GM20000 (cell line): ENCODE results near the gene ORC3.
"Not testable (repeated sequence)": the region's sequence is repeated elsewhere in the genome, so short reads cannot be mapped to it uniquely, and the experiment has no call there.

ENCODE experiments used
- DNase-seq: peaks from one replicate; pipeline ENCODE4 v3.0.0; 2012; ENCODE audit warnings: low spot score
- CTCF ChIP-seq: IDR thresholded peaks from 2 replicates; pipeline ENCODE4 v1.5.1; 2012; ENCODE audit warnings: mild to moderate bottlenecking, control low read depth; ENCODE audit errors: extremely low read depth, missing control alignments

ORC3 gene

GRCh38 chr6:87600576-87600975 lies 10.6 kb downstream of the ORC3 start:
- TF ChIP-seq CTCF: no peak
- DNase-seq: no peak

GRCh38 chr6:87606199-87606598 lies 16.3 kb downstream of the ORC3 start:
- no peak for TF ChIP-seq CTCF
- DNase-seq: no peak

DNA sequence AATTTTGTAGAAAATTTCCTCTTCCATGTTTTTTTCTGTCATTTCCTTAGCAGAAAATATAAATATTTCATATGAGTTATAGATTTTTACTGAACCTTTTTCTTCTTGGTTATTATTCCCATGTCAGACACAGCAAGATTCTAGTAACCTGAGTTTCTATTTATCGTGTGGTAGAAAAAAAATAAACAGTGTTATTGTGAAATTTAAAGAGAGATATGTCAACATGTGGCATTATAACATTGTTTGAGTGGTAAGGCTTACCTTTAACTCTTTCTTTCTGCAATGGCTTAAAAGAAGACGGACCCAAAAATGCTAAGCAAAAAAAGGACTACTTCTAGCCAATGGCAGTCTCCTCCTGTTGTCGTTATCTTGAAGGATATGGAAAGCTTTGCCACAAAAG lies 18.9 kb downstream of the ORC3 start:
- no peak for DNase-seq
- TF ChIP-seq CTCF: no peak

DNA sequence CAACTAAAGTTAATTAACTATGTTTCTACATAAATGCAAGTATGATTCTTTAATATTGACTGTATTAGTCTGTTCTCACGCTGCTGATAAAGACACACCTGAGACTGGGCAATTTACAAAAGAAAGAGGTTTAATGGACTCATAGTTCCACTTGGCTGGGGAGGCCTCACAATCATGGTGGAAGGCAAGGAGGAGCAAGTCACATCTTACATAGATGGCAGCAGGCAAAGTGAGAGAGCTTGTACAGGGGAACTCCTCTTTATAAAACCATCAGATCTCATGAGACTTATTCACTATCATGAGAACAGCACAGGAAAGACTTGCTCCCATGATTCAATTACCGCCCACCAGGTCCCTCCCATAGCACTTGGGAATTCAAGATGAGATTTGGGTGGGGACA lies 23.1 kb downstream of the ORC3 start:
- DNase-seq: not testable (repeated sequence)

DNA sequence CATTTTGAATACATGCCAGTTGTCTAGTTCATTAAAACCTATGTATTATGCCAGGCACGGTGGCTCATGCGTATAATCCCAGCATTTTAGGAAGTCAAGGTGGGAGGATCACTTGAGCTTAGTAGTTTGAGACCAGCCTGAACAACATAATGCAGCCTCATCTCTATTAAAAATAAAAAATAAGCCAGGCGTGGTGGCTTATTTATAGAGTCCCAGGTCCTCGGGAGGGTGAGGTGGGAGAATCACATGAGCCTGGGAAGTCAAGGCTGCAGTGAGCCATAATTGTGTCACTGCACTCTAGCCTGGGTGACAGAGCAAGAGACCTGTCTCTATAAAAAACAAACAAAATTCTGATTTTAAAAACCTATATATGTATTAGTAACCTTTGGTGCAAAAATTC lies 27.5 kb downstream of the ORC3 start:
- no peak for DNase-seq
- TF ChIP-seq CTCF: no peak

DNA sequence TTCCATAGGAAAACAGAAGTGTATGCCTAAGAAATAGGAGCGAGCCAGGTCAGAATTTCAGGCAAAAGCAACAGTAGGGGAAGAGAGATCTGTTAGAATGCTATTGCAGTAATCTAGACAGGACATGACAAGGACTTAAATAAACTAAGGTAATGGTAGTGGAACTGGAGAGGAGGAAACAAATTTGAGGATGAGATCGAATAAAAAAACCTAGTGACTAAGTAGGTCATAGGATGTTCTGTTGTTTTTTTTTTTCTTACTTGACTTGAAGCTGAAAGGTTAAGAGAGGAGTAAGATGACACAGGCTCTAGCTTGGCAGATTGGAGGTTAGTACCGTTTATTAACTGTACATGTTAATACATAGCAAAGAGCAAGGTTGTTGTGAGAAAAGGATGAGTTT lies 28.6 kb downstream of the ORC3 start:
- DNase-seq: no peak
- TF ChIP-seq CTCF: no peak

DNA sequence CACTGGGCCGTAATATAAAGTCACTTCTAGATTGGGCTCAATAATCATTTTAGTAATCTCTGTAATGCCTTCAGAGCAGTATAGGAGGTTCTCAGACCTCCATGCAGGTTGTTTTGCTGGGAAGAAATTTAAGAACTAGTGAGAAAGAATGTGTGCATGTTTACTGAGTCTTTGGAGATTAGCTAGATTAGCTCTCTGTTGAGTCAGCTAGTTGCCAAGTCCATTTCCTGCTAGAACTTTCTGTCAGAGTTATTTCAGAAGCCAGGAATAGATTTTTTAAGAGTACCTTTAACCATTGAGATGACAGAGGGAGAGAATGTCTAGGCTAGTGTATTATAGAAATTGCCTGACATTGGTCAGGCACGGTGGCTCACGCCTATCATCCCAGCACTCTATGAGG lies 33.3 kb downstream of the ORC3 start:
- no peak for DNase-seq
- no peak for TF ChIP-seq CTCF

GRCh38 chr6:87628424-87628823 lies 38.5 kb downstream of the ORC3 start:
- peak; percentile 8 for DNase-seq
- no peak for TF ChIP-seq CTCF
